ENCODE data around the gene FAM234A. TPM values are rescaled to one million over a fixed set of nuclear protein-coding genes. Genes with fewer than 3 reads are reported as not detected.

FAM234A gene
- total and polyA plus RNA-seq, 2 donors (not counting 1 experiment from before 2014, with no cell fraction given): 64.8 to 68.5 TPM

DNA sequence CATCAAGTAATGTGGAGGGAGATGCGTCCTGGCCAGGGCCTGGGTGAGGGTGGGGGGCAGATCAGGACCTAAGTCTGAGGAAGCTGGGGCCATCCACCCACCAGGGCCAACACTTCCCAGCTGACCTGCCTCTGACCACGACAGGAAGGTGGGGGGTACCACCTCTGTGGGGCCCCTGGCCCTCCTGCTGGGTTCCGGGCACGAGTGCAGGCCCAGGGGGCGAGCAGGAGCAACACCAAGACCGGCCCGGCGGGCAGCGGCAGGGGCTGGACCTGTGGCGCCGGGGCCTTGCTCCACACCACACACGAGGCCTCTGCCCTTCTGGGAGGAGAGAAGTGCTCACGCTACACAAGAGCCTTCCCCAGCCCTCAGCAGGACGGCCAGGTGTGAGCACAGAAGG lies 61.7 kb downstream of the FAM234A start:
- Histone ChIP-seq H3K9me3 (ENCODE audit: control insufficient read depth, insufficient read depth, low read depth, low read length) (no peaks in the 10 kb centered on the region), H3K4me3 (replicated peaks in 1 of 4; ENCODE audit: control extremely low read depth in 1 of 4, insufficient read depth in 1 of 4, low read depth in 3 of 4, low read length in 4 of 4) (no peak overlapping the region), H3K79me2 (ENCODE audit: control insufficient read depth, insufficient read depth, low read length) (no peaks in the 10 kb centered on the region), H4K20me1 (ENCODE audit: control insufficient read depth, extremely low read depth, insufficient read depth, low read length) (no peaks in the 10 kb centered on the region), H2AFZ (ENCODE audit: low read length) (no peak overlapping the region), H3K27ac (ENCODE audit: insufficient read depth, low read length) (no peak overlapping the region), H3K4me1 (ENCODE audit: control insufficient read depth, extremely low read depth, insufficient read depth, low read length) (no peaks in the 10 kb centered on the region), H3K27me3 (ENCODE audit: control insufficient read depth, insufficient read depth, low read length) (no peaks in the 10 kb centered on the region), H3K4me2 (ENCODE audit: extremely low read depth, insufficient read depth, low read length) (no peak overlapping the region), H3K9ac (ENCODE audit: insufficient read depth, low read length) (no peak overlapping the region), H3K36me3 (ENCODE audit: control insufficient read depth, insufficient read depth, low read length) (peaks cover 10% of the 10 kb centered on the region)
- no peak for DNase-seq (ENCODE audit: low read depth in 2 of 2)
- TF ChIP-seq, protein P1, sequence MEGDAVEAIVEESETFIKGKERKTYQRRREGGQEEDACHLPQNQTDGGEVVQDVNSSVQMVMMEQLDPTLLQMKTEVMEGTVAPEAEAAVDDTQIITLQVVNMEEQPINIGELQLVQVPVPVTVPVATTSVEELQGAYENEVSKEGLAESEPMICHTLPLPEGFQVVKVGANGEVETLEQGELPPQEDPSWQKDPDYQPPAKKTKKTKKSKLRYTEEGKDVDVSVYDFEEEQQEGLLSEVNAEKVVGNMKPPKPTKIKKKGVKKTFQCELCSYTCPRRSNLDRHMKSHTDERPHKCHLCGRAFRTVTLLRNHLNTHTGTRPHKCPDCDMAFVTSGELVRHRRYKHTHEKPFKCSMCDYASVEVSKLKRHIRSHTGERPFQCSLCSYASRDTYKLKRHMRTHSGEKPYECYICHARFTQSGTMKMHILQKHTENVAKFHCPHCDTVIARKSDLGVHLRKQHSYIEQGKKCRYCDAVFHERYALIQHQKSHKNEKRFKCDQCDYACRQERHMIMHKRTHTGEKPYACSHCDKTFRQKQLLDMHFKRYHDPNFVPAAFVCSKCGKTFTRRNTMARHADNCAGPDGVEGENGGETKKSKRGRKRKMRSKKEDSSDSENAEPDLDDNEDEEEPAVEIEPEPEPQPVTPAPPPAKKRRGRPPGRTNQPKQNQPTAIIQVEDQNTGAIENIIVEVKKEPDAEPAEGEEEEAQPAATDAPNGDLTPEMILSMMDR (conservative IDR thresholded peaks at IDR 0.05 in 1 of 2, IDR thresholded peaks at IDR 0.05 in 1 of 2; ENCODE audit: low read depth in 1 of 2, low read length in 2 of 2): no peak
- TF ChIP-seq EZH2 (IDR thresholded peaks at IDR 0.05; ENCODE audit: low read length, missing control alignments): no peak

DNA sequence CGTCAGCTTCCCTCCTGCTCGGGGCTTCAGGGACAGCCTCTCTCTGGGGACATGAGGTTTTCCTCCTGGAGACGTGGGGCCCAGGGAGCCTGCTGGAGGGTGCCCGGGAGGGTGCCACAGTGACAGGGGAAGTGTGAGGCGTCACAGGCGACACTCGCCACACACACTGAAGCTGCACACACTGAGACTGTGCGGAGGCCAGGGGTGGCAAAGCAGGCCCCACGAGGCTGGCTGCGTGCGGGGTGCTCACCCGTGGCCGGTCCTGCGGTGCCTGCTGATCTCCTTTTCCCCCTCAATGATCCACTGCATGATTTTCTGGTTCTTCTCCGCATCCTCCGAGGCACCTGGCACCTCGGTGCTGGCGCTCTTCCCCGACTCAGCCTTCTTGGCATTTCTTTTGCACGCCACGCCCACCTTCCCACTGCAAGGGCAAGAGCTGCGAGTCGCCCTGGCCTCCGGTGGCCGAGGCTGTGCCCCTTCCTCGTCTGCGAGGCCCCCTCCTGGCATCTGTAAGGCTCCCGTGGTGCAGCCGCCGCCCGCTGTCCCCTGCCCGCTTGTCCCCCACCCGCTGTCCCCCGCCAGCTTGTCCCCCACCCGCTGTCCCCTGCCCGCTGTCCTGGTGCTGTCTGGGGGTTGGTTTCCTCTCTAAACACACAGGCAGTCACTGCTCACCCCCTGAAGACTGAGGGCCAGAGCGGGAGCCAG lies 62.3 kb downstream of the FAM234A start:
- DNase-seq (ENCODE audit: low read depth in 2 of 2): no peak
- no peaks in the 10 kb centered on the region for H3K79me2 ChIP-seq (ENCODE audit: control insufficient read depth, insufficient read depth, low read length)
- no peak overlapping the region for H3K27ac ChIP-seq (ENCODE audit: insufficient read depth, low read length)
- no peaks in the 10 kb centered on the region for H3K9me3 ChIP-seq (ENCODE audit: control insufficient read depth, insufficient read depth, low read depth, low read length)
- TF ChIP-seq, protein P1 (conservative IDR thresholded peaks at IDR 0.05 in 1 of 2, IDR thresholded peaks at IDR 0.05 in 1 of 2; ENCODE audit: low read depth in 1 of 2, low read length in 2 of 2): no peak
- TF ChIP-seq EZH2 (IDR thresholded peaks at IDR 0.05; ENCODE audit: low read length, missing control alignments): no peak
- H4K20me1 ChIP-seq (ENCODE audit: control insufficient read depth, extremely low read depth, insufficient read depth, low read length): no peaks in the 10 kb centered on the region
- no peak overlapping the region for H2AFZ ChIP-seq (ENCODE audit: low read length)
- H3K4me3 ChIP-seq (replicated peaks in 1 of 4; ENCODE audit: control extremely low read depth in 1 of 4, insufficient read depth in 1 of 4, low read depth in 3 of 4, low read length in 4 of 4): no peak overlapping the region
- H3K9ac ChIP-seq (ENCODE audit: insufficient read depth, low read length): no peak overlapping the region
- peaks cover 12% of the 10 kb centered on the region for H3K36me3 ChIP-seq (ENCODE audit: control insufficient read depth, insufficient read depth, low read length)
- no peaks in the 10 kb centered on the region for H3K4me1 ChIP-seq (ENCODE audit: control insufficient read depth, extremely low read depth, insufficient read depth, low read length)
- no peak overlapping the region for H3K4me2 ChIP-seq (ENCODE audit: extremely low read depth, insufficient read depth, low read length)
- no peaks in the 10 kb centered on the region for H3K27me3 ChIP-seq (ENCODE audit: control insufficient read depth, insufficient read depth, low read length)

DNA sequence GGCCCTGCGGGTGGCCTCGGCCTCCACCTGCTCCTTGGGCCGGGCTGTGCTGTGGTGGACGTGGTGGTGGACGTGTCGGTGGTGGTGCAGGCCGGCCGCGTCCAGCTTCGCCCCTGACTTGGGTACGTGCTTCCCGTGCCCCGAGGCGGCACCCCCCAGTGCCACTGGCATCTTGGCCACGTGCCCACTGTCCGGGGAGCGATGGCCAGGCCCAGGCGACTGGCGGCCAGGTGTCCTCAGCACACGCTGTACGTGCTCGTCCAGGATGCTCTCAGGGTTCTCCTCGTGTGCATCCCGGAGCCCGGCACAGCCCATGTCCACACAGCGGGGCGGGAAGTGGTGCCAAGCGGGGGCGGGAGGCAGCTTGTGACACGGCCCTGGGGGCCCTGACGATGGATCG lies 63.2 kb downstream of the FAM234A start:
- TF ChIP-seq EZH2 (IDR thresholded peaks at IDR 0.05; ENCODE audit: low read length, missing control alignments): no peak
- TF ChIP-seq, protein P1 (conservative IDR thresholded peaks at IDR 0.05 in 1 of 2, IDR thresholded peaks at IDR 0.05 in 1 of 2; ENCODE audit: low read depth in 1 of 2, low read length in 2 of 2): no peak
- H3K9me3 ChIP-seq (ENCODE audit: control insufficient read depth, insufficient read depth, low read depth, low read length): no peaks in the 10 kb centered on the region
- DNase-seq (ENCODE audit: low read depth in 2 of 2): no peak

More for the DNA sequence above, 63.2 kb downstream of the FAM234A start:
- peaks cover 11% of the 10 kb centered on the region for H3K36me3 ChIP-seq (ENCODE audit: control insufficient read depth, insufficient read depth, low read length)
- no peak overlapping the region for H2AFZ ChIP-seq (ENCODE audit: low read length)
- H3K9ac ChIP-seq (ENCODE audit: insufficient read depth, low read length): no peak overlapping the region
- H3K27ac ChIP-seq (ENCODE audit: insufficient read depth, low read length): no peak overlapping the region
- H3K79me2 ChIP-seq (ENCODE audit: control insufficient read depth, insufficient read depth, low read length): no peaks in the 10 kb centered on the region
- no peak overlapping the region for H3K4me2 ChIP-seq (ENCODE audit: extremely low read depth, insufficient read depth, low read length)
- no peaks in the 10 kb centered on the region for H4K20me1 ChIP-seq (ENCODE audit: control insufficient read depth, extremely low read depth, insufficient read depth, low read length)
- H3K4me1 ChIP-seq (ENCODE audit: control insufficient read depth, extremely low read depth, insufficient read depth, low read length): no peaks in the 10 kb centered on the region
- H3K4me3 ChIP-seq (replicated peaks in 1 of 4; ENCODE audit: control extremely low read depth in 1 of 4, insufficient read depth in 1 of 4, low read depth in 3 of 4, low read length in 4 of 4): no peak overlapping the region
- no peaks in the 10 kb centered on the region for H3K27me3 ChIP-seq (ENCODE audit: control insufficient read depth, insufficient read depth, low read length)
